Stimulated activated CD4-positive, alpha-beta T cell treated with anti-CD3 and anti-CD28 coated beads, TNF-alpha, amount 100 ng/mL, for 1 hour (primary cell): Measurements from ENCODE around the gene EPHA10.

ENCODE experiments used
- DNase-seq, 3 donors: peaks; one replicate each; pipeline ENCODE4 v3.0.0-alpha.2; 2020; ENCODE audit warnings: low read depth in 3 of 3, low spot score in 1 of 3

EPHA10 gene

GRCh38 chr1:37764888-37765441 lies at the start of gene EPHA10:
EPHA10 (minus strand) TSS chr1:37765120; CDS start chr1:37765066, 54 bp downstream.
- no peak for DNase-seq

GRCh38 chr1:37814252-37814651 lies 49.3 kb upstream of the EPHA10 start:
- no peak for DNase-seq

GRCh38 chr1:37813529-37814145 lies 48.7 kb upstream of the EPHA10 start:
- DNase-seq: no peak

GRCh38 chr1:37811027-37811655 lies 46.2 kb upstream of the EPHA10 start:
- DNase-seq: peak in 2 of 3 donors; percentile 30 to 50

GRCh38 chr1:37809942-37810341 lies 45.0 kb upstream of the EPHA10 start:
- DNase-seq: no peak

- peak in 1 of 3 donors; percentile 17 for DNase-seq
Observed at GRCh38 chr1:37808369-37809319, 43.7 kb upstream of the EPHA10 start.

- peak; percentile 77 to 87 (median 78) for DNase-seq
Observed at GRCh38 chr1:37807555-37808368, 42.8 kb upstream of the EPHA10 start, which contains the start of the genes C1orf122 and YRDC. C1orf122 (plus strand) TSS chr1:37807790; CDS start chr1:37808405, 615 bp downstream. YRDC (minus strand) TSS chr1:37808208; CDS start chr1:37808180, 28 bp downstream.

- no peak for DNase-seq
Observed at GRCh38 chr1:37807220-37807554, 42.3 kb upstream of the EPHA10 start.

- DNase-seq: no peak
Observed at GRCh38 chr1:37802439-37802838, 37.5 kb upstream of the EPHA10 start.

GRCh38 chr1:37797750-37798345 lies 32.9 kb upstream of the EPHA10 start:
- no peak for DNase-seq

- DNase-seq: no peak
Observed at GRCh38 chr1:37795340-37796125, 30.6 kb upstream of the EPHA10 start.

- no peak for DNase-seq
Observed at GRCh38 chr1:37794372-37795339, 29.7 kb upstream of the EPHA10 start.

- DNase-seq: no peak
Observed at GRCh38 chr1:37793773-37794371, 29.0 kb upstream of the EPHA10 start, which contains the start of gene MANEAL. MANEAL (plus strand) TSS chr1:37793847; CDS start chr1:37794183, 336 bp downstream.

- no peak for DNase-seq
Observed at GRCh38 chr1:37792943-37793686, 28.2 kb upstream of the EPHA10 start.

- DNase-seq: no peak
Observed at GRCh38 chr1:37782491-37782890, 17.6 kb upstream of the EPHA10 start.

GRCh38 chr1:37778654-37779053 lies 13.7 kb upstream of the EPHA10 start:
- no peak for DNase-seq

GRCh38 chr1:37776946-37777516 lies 12.1 kb upstream of the EPHA10 start:
- DNase-seq: no peak
